Hepatocyte (in vitro differentiated cells): ENCODE data around the gene CACNA1B. TPM values are rescaled to one million over a fixed set of nuclear protein-coding genes. Genes with fewer than 3 reads are reported as not detected.

Experiments used
- DNase-seq: peaks from one replicate; pipeline ENCODE4 v3.0.0-alpha.2; 2016; ENCODE audit warnings: low spot score
- H2AFZ ChIP-seq: fragments of 200-600 bp; sonication (generic); 2 replicates; pipeline ENCODE4 v1.6.0; 2016; ENCODE audit warnings: antibody characterized with exemption, mild to moderate bottlenecking
- H3K27ac ChIP-seq: fragments of 200-600 bp; sonication (generic); 2 replicates; pipeline ENCODE4 v1.5.1; 2016; ENCODE audit warnings: mild to moderate bottlenecking
- H3K27me3 ChIP-seq: fragments of 200-600 bp; sonication (generic); 2 replicates; pipeline ENCODE4 v1.6.1; 2016
- H3K36me3 ChIP-seq: fragments of 200-600 bp; sonication (generic); replicated peaks from 2 replicates; pipeline ENCODE4 v1.5.1; 2016; ENCODE audit warnings: low read depth; ENCODE audit not compliant: insufficient read depth
- H3K4me1 ChIP-seq: fragments of 200-600 bp; sonication (generic); 2 replicates; pipeline ENCODE4 v1.5.1; 2016; ENCODE audit warnings: mild to moderate bottlenecking, moderate library complexity; ENCODE audit not compliant: insufficient read depth
- H3K4me2 ChIP-seq: fragments of 200-600 bp; sonication (generic); 2 replicates; pipeline ENCODE4 v1.6.0; 2016
- H3K4me3 ChIP-seq: fragments of 200-600 bp; sonication (generic); 2 replicates; pipeline ENCODE4 v1.5.1; 2016; ENCODE audit warnings: mild to moderate bottlenecking
- H3K79me2 ChIP-seq: fragments of 200-600 bp; sonication (generic); 2 replicates; pipeline ENCODE4 v1.6.0; 2017; ENCODE audit warnings: mild to moderate bottlenecking
- H3K9me2 ChIP-seq: fragments of 200-600 bp; sonication (generic); replicated peaks from 2 replicates; pipeline ENCODE4 v1.6.0; 2017; ENCODE audit warnings: mild to moderate bottlenecking; ENCODE audit not compliant: insufficient read depth
- H3K9me3 ChIP-seq: fragments of 200-600 bp; sonication (generic); 2 replicates; pipeline ENCODE4 v1.5.1; 2016; ENCODE audit warnings: low read depth, mild to moderate bottlenecking
- H4K20me1 ChIP-seq: fragments of 200-600 bp; sonication (generic); 2 replicates; pipeline ENCODE4 v1.6.0; 2016; ENCODE audit warnings: mild to moderate bottlenecking; ENCODE audit not compliant: insufficient read depth, poor library complexity, severe bottlenecking
- EZH2 ChIP-seq: fragments of 200-600 bp; sonication (generic); IDR thresholded peaks from 2 replicates; pipeline ENCODE4 v1.6.1; 2016; ENCODE audit warnings: antibody characterized with exemption, mild to moderate bottlenecking, borderline replicate concordance
- EZH2phosphoT487 ChIP-seq: fragments of 200-600 bp; sonication (generic); IDR thresholded peaks from one replicate; pipeline ENCODE4 v1.6.1; 2018; ENCODE audit warnings: antibody characterized with exemption, mild to moderate bottlenecking, low read depth, moderate library complexity; ENCODE audit not compliant: unreplicated experiment, severe bottlenecking
- WGBS: methylation state at CpG from one replicate; pipeline ENCODE4 v1.1.6; 2016; ENCODE audit warnings: low lambda C conversion rate; ENCODE audit errors: missing lambda C conversion rate; 5-methylcytosine and 5-hydroxymethylcytosine counted together
- polyA plus RNA-seq: library from polyadenylated mRNA; unstranded; fragments of >200 nt; fragmentation: Nextera tagmentation; extraction: Ambion mirVana; gene quantifications from 2 replicates; pipeline ENCODE4 v1.2.1, GENCODE V29; 2016
- total RNA-seq: library from RNA; depleted of rRNA; stranded (reverse); fragments of >200 nt; gene quantifications from 2 replicates; pipeline ENCODE4 v1.2.3, GENCODE V29; 2014
- TF ChIP-seq, protein P1 (sequence below): fragments of 200-600 bp; sonication (generic); IDR thresholded peaks from 2 replicates; pipeline ENCODE4 v1.5.1; 2016; ENCODE audit warnings: antibody characterized with exemption, mild to moderate bottlenecking; ENCODE audit not compliant: poor library complexity

The CACNA1B gene
- total and polyA plus RNA-seq, 2 experiments from 2014 or later = 0.30 to 0.39 TPM

GRCh38 chr9:138120511-138121437 is 243.2 kb downstream of the CACNA1B start:
- Histone ChIP-seq H3K27ac (no peak overlapping the region), H3K9me2 (no peaks in the 10 kb centered on the region), H4K20me1 (no peaks in the 10 kb centered on the region), H3K36me3 (no peaks in the 10 kb centered on the region), H3K9me3 (no peaks in the 10 kb centered on the region), H3K79me2 (no peaks in the 10 kb centered on the region), H3K4me3 (no peak overlapping the region), H3K4me1 (no peaks in the 10 kb centered on the region), H3K4me2 (no peak overlapping the region), H3K27me3 (no peaks in the 10 kb centered on the region), H2AFZ (no peak overlapping the region)
- no peak for DNase-seq
- no peak for TF ChIP-seq EZH2
- TF ChIP-seq, protein P1, sequence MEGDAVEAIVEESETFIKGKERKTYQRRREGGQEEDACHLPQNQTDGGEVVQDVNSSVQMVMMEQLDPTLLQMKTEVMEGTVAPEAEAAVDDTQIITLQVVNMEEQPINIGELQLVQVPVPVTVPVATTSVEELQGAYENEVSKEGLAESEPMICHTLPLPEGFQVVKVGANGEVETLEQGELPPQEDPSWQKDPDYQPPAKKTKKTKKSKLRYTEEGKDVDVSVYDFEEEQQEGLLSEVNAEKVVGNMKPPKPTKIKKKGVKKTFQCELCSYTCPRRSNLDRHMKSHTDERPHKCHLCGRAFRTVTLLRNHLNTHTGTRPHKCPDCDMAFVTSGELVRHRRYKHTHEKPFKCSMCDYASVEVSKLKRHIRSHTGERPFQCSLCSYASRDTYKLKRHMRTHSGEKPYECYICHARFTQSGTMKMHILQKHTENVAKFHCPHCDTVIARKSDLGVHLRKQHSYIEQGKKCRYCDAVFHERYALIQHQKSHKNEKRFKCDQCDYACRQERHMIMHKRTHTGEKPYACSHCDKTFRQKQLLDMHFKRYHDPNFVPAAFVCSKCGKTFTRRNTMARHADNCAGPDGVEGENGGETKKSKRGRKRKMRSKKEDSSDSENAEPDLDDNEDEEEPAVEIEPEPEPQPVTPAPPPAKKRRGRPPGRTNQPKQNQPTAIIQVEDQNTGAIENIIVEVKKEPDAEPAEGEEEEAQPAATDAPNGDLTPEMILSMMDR = no peak
- TF ChIP-seq EZH2phosphoT487 = no peak
- WGBS = 95% methylated on average over 32 of the region's 36 CpGs

GRCh38 chr9:138121438-138122050 is 244.0 kb downstream of the CACNA1B start:
- Histone ChIP-seq H2AFZ (no peak overlapping the region), H3K4me2 (no peak overlapping the region), H4K20me1 (no peaks in the 10 kb centered on the region), H3K4me1 (no peaks in the 10 kb centered on the region), H3K27me3 (no peaks in the 10 kb centered on the region), H3K4me3 (no peak overlapping the region), H3K9me3 (no peaks in the 10 kb centered on the region), H3K27ac (no peak overlapping the region), H3K36me3 (no peaks in the 10 kb centered on the region), H3K9me2 (no peaks in the 10 kb centered on the region), H3K79me2 (no peaks in the 10 kb centered on the region)
- DNase-seq = no peak
- 95% methylated on average over 29 of the region's 32 CpGs for WGBS
- TF ChIP-seq, protein P1 = no peak
- TF ChIP-seq EZH2 (no peak), EZH2phosphoT487 (no peak)

DNA sequence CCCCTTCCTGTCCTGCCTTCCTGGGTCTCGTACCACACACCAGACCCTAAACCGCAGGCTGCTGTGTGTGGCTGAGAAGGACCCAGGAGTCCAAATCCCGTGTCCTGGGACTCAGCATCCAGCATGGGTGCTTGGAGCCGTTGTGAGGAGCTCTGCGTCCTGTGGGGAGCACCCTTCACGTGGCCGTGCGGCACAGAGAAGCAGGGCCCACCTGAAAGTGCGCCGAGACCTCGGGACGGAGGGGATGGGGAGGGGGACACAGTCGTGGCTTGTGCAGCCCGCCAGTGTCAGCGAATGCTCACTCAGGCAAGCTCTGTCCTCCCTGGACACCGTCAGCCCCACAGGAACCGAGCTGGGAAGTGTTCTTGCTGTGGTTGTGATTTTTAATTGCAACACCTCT is 244.6 kb downstream of the CACNA1B start:
- TF ChIP-seq EZH2 = no peak
- TF ChIP-seq EZH2phosphoT487 = no peak
- TF ChIP-seq, protein P1 = no peak
- H3K9me2 ChIP-seq = no peaks in the 10 kb centered on the region
- no peaks in the 10 kb centered on the region for H3K79me2 ChIP-seq
- no peak for DNase-seq
- H3K27me3 ChIP-seq = no peaks in the 10 kb centered on the region
- H3K4me1 ChIP-seq = no peaks in the 10 kb centered on the region
- H3K4me3 ChIP-seq = no peak overlapping the region
- 86% methylated on average over 13 of the region's 17 CpGs for WGBS
- H3K4me2 ChIP-seq = no peak overlapping the region
- H3K27ac ChIP-seq = no peak overlapping the region
- no peaks in the 10 kb centered on the region for H3K36me3 ChIP-seq
- no peaks in the 10 kb centered on the region for H4K20me1 ChIP-seq
- H3K9me3 ChIP-seq = no peaks in the 10 kb centered on the region
- no peak overlapping the region for H2AFZ ChIP-seq
